Neural crest cell (in vitro differentiated cells): ENCODE results near the gene NT5E. TPM values are rescaled to one million over a fixed set of nuclear protein-coding genes. Genes with fewer than 3 reads are reported as not detected.
A peak's percentile ranks its signal among the peaks of the same experiment; 100 is the strongest.

Source experiments
- DNase-seq: peaks from one replicate; pipeline ENCODE4 v3.0.0; 2021; ENCODE audit warnings: low read depth, mixed read lengths, low spot score
- H3K27ac Mint-ChIP-seq: one replicate; pipeline ENCODE4 v1.8.0; 2021; ENCODE audit warnings: mild to moderate bottlenecking, mixed read lengths; ENCODE audit not compliant: unreplicated experiment
- H3K27me3 Mint-ChIP-seq: 2 replicates; pipeline ENCODE4 v1.8.0; 2021; ENCODE audit warnings: low read depth, mild to moderate bottlenecking, mixed read lengths
- H3K36me3 Mint-ChIP-seq: 2 replicates; pipeline ENCODE4 v1.8.0; 2021; ENCODE audit warnings: low read depth, mild to moderate bottlenecking, mixed read lengths
- H3K4me1 Mint-ChIP-seq: 2 replicates; pipeline ENCODE4 v1.8.0; 2021; ENCODE audit warnings: mixed read lengths
- H3K4me3 Mint-ChIP-seq: one replicate; pipeline ENCODE4 v1.8.0; 2021; ENCODE audit warnings: mild to moderate bottlenecking, mixed read lengths
- H3K9me3 Mint-ChIP-seq: 2 replicates; pipeline ENCODE4 v1.8.0; 2021; ENCODE audit warnings: mixed read lengths
- total RNA-seq: library from RNA; stranded (reverse); gene quantifications from 2 replicates; pipeline ENCODE4 v1.2.1, GENCODE V29; 2021
- TF ChIP-seq, protein P1 (sequence below): fragments of 200-600 bp; sonication (generic); conservative IDR thresholded peaks from 2 replicates; pipeline ENCODE4 v1.5.0; 2021; ENCODE audit warnings: antibody characterized with exemption, mild to moderate bottlenecking

The NT5E gene
- total RNA-seq, 1 donor from 2014 or later, result 0.28 TPM

DNA sequence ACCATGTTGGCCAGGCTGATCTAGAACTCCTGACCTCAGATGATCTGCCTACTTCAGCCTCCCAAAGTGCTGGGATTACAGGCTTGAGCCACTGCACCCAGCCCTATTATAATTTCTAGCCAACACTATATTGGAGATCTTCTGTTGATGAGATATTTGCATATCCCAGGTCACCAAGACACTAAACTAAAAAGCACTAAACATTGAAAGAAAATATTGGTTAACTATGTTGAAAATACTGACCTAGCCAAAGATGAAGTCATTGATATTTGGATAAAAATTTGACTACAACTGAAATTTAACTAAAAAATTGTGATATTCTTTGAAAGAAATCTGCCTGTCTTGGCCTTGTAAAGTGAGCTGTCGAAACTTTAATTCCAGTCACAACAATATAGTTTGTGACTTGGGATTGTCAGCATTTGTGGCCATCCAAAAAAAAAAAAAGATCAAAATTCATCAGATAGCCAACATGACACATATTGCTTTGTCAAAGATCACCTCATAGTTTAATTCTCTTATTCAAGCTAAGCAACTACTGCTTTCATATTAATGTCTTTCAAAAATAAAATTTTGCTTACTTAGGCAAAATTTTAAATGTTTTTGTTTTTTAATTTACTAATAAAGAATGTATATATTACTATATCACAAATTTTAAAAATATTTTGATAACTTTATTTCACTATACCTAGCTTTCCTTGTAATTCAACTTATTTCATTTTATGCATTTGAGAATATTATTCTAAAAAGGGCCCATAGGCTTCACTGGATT lies 6.3 kb upstream of the NT5E start:
- Mint-ChIP-seq H3K36me3 (no peaks in the 10 kb centered on the region), H3K27me3 (peaks cover 43% of the 10 kb centered on the region), H3K27ac (no peak overlapping the region), H3K4me3 (no peak overlapping the region), H3K4me1 (no peaks in the 10 kb centered on the region), H3K9me3 (no peaks in the 10 kb centered on the region)
- DNase-seq, result no peak
- TF ChIP-seq, protein P1, sequence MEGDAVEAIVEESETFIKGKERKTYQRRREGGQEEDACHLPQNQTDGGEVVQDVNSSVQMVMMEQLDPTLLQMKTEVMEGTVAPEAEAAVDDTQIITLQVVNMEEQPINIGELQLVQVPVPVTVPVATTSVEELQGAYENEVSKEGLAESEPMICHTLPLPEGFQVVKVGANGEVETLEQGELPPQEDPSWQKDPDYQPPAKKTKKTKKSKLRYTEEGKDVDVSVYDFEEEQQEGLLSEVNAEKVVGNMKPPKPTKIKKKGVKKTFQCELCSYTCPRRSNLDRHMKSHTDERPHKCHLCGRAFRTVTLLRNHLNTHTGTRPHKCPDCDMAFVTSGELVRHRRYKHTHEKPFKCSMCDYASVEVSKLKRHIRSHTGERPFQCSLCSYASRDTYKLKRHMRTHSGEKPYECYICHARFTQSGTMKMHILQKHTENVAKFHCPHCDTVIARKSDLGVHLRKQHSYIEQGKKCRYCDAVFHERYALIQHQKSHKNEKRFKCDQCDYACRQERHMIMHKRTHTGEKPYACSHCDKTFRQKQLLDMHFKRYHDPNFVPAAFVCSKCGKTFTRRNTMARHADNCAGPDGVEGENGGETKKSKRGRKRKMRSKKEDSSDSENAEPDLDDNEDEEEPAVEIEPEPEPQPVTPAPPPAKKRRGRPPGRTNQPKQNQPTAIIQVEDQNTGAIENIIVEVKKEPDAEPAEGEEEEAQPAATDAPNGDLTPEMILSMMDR, result no peak

DNA sequence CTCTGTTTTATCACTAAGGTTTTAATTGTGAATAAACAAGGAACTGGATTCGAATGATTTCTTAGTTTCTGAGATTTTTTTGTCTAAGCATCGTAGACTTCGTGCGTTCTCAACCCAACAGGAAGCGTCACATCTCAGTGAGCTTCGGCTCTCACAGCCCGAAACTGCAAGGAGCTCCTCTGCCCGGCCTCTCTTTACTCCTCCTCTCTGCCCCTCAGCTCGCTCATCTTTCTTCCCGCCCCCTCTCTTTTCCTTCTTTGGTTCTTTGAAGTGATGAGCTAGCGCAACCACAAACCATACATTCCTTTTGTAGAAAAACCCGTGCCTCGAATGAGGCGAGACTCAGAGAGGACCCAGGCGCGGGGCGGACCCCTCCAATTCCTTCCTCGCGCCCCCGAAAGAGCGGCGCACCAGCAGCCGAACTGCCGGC lies 480 bp upstream of the NT5E start:
- TF ChIP-seq, protein P1, result no peak
- Mint-ChIP-seq H3K36me3 (no peaks in the 10 kb centered on the region), H3K9me3 (no peaks in the 10 kb centered on the region), H3K4me3 (peak overlapping the region; percentile 86), H3K4me1 (peaks cover 20% of the 10 kb centered on the region), H3K27me3 (peaks cover 92% of the 10 kb centered on the region), H3K27ac (no peak overlapping the region)
- peak; percentile 3 for DNase-seq

DNA sequence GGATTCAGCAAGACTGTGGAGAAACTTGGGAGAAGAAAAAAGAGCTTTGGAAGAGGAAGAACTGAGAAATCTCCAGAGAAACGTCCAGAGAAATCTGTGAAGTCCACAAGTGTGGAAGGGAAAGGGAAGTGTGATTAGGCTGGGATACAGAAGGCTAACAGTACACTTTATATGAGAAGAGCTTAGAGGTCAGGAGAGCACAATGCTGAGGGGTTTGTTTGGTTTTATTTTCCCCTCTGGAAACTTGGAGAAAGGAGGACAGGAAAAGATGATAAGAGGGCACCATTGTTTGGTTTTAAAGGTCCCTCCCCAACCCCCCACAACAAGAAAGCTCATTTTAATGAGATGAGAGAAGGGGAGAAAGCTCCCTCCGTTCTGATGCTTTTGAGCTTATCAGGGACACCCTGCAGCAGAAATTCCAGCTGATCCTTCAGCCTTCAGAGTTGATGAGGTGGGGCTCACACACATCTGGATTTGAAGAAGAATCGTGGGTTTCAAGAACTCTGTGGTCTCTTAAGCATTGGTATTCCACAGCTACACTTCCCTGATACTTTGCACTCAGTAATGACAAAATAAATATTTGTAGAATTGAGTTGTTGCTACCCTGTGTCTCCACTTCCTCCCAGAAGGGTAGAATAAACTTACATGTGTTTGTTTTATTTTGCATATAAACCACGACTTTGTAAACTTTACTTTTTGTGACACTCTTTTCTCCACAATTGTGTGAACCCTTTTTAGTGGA lies 1.9 kb downstream of the NT5E start:
- DNase-seq, result no peak
- peak overlapping the region; percentile 4 for H3K4me3 Mint-ChIP-seq
- peaks cover 20% of the 10 kb centered on the region for H3K4me1 Mint-ChIP-seq
- TF ChIP-seq, protein P1, result no peak
- H3K36me3 Mint-ChIP-seq, result no peaks in the 10 kb centered on the region
- H3K27ac Mint-ChIP-seq, result no peak overlapping the region
- H3K27me3 Mint-ChIP-seq, result peaks cover 96% of the 10 kb centered on the region
- no peaks in the 10 kb centered on the region for H3K9me3 Mint-ChIP-seq

DNA sequence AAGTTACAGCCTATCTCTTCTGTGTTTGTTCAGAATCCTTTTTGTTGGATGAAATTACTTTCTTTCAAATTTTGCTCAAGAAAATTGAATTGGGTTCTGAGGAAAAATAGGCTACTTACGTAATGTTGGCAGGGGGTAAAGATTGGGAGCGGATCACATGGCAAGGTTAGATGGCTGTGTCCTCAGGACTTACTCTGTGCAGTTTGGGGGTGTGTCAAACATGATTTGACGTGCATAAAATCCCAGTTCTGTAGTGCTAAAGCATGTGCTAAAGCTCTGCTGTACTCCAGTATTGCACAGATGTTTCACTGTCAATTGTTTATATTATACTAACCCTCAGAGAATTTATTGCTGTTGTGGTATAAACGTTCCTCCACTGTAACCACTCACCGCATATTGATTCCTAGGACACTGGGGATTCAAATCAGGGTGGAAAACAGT lies 2.6 kb downstream of the NT5E start:
- no peak for DNase-seq
- H3K36me3 Mint-ChIP-seq, result no peaks in the 10 kb centered on the region
- no peaks in the 10 kb centered on the region for H3K9me3 Mint-ChIP-seq
- TF ChIP-seq, protein P1, result no peak
- no peak overlapping the region for H3K27ac Mint-ChIP-seq
- H3K27me3 Mint-ChIP-seq, result peaks cover 99% of the 10 kb centered on the region
- peaks cover 20% of the 10 kb centered on the region for H3K4me1 Mint-ChIP-seq
- no peak overlapping the region for H3K4me3 Mint-ChIP-seq

DNA sequence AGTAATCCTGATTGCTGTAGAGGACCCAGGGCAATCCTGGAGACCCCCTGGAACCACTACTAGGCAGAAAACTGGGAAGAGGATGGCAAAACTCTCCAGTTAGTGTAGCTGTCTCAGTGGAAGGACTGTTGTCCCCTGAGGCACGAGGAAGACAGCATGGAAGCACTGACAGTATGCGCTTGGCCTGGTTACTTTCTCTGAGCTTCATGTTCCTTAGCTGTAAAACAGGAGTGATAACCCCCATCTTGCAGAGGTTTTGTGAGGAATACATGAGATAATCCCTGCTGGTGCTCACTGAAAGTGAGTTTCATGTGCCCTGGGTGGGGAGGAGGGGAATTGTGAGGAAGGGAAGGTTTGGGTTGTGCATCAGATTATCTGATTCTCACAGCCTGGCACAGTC lies 3.2 kb downstream of the NT5E start:
- H3K9me3 Mint-ChIP-seq, result no peaks in the 10 kb centered on the region
- peaks cover 96% of the 10 kb centered on the region for H3K27me3 Mint-ChIP-seq

More for the DNA sequence above, 3.2 kb downstream of the NT5E start:
- no peak for DNase-seq
- Mint-ChIP-seq H3K36me3 (no peaks in the 10 kb centered on the region), H3K4me3 (no peak overlapping the region), H3K27ac (no peak overlapping the region), H3K4me1 (peaks cover 20% of the 10 kb centered on the region)
- TF ChIP-seq, protein P1, result no peak
